Activated CD4-positive, alpha-beta T cell treated with anti-CD3 and anti-CD28 coated beads, Interleukin-2, amount 50 U/mL, for 16 hours (primary cell): ENCODE data around the gene ADAMTS20.
"Not testable (repeated sequence)": the region's sequence is repeated elsewhere in the genome, so short reads cannot be mapped to it uniquely, and the experiment has no call there.

Experiments used
- DNase-seq: peaks from one replicate; pipeline ENCODE4 v3.0.0-alpha.2; 2020

The ADAMTS20 gene

GRCh38 chr12:43361031-43361710 is 190.8 kb downstream of the ADAMTS20 start:
- no peak for DNase-seq

- DNase-seq, result not testable (repeated sequence)
These were observed 192.0 kb downstream of the ADAMTS20 start for GRCh38 chr12:43360001-43360400.

GRCh38 chr12:43357141-43357540 is 194.9 kb downstream of the ADAMTS20 start:
- no peak for DNase-seq

GRCh38 chr12:43352001-43352400 is 200.0 kb downstream of the ADAMTS20 start:
- DNase-seq, result no peak

- DNase-seq, result no peak
These were observed 202.1 kb downstream of the ADAMTS20 start for GRCh38 chr12:43349863-43350262.

- no peak for DNase-seq
These were observed 203.8 kb downstream of the ADAMTS20 start for GRCh38 chr12:43348221-43348620.

- DNase-seq, result no peak
These were observed 205.0 kb downstream of the ADAMTS20 start for GRCh38 chr12:43347026-43347425.

- no peak for DNase-seq
These were observed 207.0 kb downstream of the ADAMTS20 start for GRCh38 chr12:43345023-43345422.

GRCh38 chr12:43341785-43342313 is 210.2 kb downstream of the ADAMTS20 start:
- DNase-seq, result not testable (repeated sequence)

GRCh38 chr12:43338848-43339526 is 213.0 kb downstream of the ADAMTS20 start:
- peak; percentile 12 for DNase-seq

GRCh38 chr12:43337571-43338444 is 214.2 kb downstream of the ADAMTS20 start:
- DNase-seq, result no peak

- no peak for DNase-seq
These were observed 214.9 kb downstream of the ADAMTS20 start for GRCh38 chr12:43336962-43337555.

- no peak for DNase-seq
These were observed 218.4 kb downstream of the ADAMTS20 start for GRCh38 chr12:43333644-43334043.

- DNase-seq, result no peak
These were observed 218.9 kb downstream of the ADAMTS20 start for GRCh38 chr12:43332977-43333640.

GRCh38 chr12:43331935-43332334 is 220.1 kb downstream of the ADAMTS20 start:
- no peak for DNase-seq

GRCh38 chr12:43329375-43329774 is 222.6 kb downstream of the ADAMTS20 start:
- DNase-seq, result no peak

GRCh38 chr12:43325786-43326185 is 226.2 kb downstream of the ADAMTS20 start:
- DNase-seq, result no peak

GRCh38 chr12:43320281-43320680 is 231.7 kb downstream of the ADAMTS20 start:
- DNase-seq, result no peak

- no peak for DNase-seq
These were observed 234.0 kb downstream of the ADAMTS20 start for GRCh38 chr12:43318021-43318420.

- no peak for DNase-seq
These were observed 234.8 kb downstream of the ADAMTS20 start for GRCh38 chr12:43317156-43317555.

- DNase-seq, result no peak
These were observed 235.5 kb downstream of the ADAMTS20 start for GRCh38 chr12:43316520-43316919.

GRCh38 chr12:43315961-43316360 is 236.0 kb downstream of the ADAMTS20 start:
- no peak for DNase-seq
